Measurements from ENCODE around the gene KDELR1.

Gene KDELR1

DNA sequence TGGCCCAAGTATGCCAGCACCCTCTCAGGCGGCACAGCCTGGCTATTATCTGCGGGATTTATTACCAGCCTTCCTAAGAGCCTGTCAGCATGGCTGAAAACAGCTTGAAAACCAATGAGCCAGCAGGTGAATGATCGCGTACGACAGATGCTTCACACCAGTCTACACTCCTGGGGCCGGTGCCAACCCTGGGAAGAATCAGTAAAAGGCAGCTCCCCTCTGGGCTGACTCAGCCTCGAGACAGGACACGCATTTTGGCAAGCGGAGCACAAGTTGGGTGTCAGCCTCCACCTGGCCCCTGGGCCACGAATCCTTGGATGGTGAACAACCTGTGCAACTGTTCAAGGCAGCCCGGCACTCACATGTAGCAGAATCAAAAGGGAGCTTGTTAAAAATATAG is 50.4 kb downstream of the KDELR1 start:
- TF ChIP-seq FOXP2 (optimal IDR thresholded peaks at IDR 0.05; ENCODE audit: borderline replicate concordance, extremely low read depth, extremely low read length, insufficient read depth) (no peak), SIN3A (IDR thresholded peaks at IDR 0.05; ENCODE audit: borderline replicate concordance, insufficient read depth, low read length) (no peak), POLR2AphosphoS5 (IDR thresholded peaks at IDR 0.05; ENCODE audit: low read depth, low read length) (no peak), TAF1 (IDR thresholded peaks at IDR 0.05; ENCODE audit: borderline replicate concordance, insufficient read depth, low read length) (no peak)
- TF ChIP-seq, protein P1, sequence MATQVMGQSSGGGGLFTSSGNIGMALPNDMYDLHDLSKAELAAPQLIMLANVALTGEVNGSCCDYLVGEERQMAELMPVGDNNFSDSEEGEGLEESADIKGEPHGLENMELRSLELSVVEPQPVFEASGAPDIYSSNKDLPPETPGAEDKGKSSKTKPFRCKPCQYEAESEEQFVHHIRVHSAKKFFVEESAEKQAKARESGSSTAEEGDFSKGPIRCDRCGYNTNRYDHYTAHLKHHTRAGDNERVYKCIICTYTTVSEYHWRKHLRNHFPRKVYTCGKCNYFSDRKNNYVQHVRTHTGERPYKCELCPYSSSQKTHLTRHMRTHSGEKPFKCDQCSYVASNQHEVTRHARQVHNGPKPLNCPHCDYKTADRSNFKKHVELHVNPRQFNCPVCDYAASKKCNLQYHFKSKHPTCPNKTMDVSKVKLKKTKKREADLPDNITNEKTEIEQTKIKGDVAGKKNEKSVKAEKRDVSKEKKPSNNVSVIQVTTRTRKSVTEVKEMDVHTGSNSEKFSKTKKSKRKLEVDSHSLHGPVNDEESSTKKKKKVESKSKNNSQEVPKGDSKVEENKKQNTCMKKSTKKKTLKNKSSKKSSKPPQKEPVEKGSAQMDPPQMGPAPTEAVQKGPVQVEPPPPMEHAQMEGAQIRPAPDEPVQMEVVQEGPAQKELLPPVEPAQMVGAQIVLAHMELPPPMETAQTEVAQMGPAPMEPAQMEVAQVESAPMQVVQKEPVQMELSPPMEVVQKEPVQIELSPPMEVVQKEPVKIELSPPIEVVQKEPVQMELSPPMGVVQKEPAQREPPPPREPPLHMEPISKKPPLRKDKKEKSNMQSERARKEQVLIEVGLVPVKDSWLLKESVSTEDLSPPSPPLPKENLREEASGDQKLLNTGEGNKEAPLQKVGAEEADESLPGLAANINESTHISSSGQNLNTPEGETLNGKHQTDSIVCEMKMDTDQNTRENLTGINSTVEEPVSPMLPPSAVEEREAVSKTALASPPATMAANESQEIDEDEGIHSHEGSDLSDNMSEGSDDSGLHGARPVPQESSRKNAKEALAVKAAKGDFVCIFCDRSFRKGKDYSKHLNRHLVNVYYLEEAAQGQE (IDR thresholded peaks at IDR 0.05; ENCODE audit: insufficient read depth in 1 of 2, low read depth in 2 of 2, low read length in 2 of 2), result no peak

DNA sequence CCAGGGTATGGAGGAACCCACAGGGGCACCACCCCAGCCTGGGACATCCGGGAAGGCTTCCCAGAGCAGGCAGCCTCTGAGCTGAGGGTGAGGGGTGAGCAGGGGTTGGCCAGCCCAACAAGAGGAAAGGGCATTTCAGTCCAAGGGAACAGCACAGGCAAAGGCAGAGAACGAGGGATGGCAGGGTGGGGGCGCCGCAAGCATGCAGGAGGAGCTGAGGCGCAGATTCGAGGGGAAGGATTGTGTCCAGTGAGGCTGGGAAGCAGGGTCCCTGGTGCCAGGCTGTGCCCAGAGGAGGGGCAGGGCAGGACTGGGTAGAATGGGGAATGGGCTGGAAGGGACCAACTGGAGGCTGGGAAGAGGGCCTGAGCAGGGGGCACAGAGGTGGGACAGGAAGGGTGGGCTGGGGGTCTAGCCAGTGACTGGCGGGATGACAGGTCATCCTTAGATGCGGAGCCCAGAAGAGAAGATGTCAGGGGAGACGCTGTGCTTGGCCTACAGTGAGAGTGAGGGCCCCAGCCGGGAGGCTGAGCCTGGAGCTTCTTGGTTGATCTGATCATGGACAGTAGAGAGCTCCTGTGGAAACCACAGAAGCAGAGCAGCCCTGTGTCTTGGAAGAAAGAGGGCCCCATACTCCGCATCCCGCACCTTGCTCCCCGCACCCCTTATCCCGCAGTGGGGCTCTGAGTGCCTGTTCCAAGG is 52.4 kb downstream of the KDELR1 start:
- TF ChIP-seq POLR2AphosphoS5 (IDR thresholded peaks at IDR 0.05; ENCODE audit: low read depth, low read length) (no peak), SIN3A (IDR thresholded peaks at IDR 0.05; ENCODE audit: borderline replicate concordance, insufficient read depth, low read length) (no peak)

DNA sequence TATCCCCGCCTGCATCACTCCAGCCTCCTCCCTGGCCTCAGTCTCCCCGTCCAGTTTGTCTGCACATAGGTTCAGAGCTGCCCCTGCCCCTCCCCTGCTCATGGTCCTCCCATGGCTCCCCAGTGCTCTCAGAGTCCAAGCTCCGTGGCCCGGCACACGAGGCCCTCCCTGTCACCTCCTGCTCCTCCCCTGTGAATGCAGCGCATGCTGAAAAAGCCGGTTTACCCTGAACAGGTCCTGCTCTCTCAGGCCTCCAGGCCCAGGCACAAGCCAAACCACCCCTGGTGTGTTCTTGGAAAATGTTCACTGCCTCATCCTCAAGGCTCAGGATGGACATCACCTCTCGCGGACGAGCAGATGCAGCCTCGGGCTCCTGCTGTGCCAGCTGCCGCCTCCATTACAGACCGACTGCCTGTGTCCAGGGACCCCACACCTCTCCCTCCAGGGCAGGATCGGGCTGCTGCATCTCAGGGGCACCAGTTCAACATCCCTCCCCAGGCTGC is 53.0 kb downstream of the KDELR1 start:
- TF ChIP-seq, protein P1 (IDR thresholded peaks at IDR 0.05; ENCODE audit: insufficient read depth in 1 of 2, low read depth in 2 of 2, low read length in 2 of 2), result no peak
- no peak for TF ChIP-seq SIN3A (IDR thresholded peaks at IDR 0.05; ENCODE audit: borderline replicate concordance, insufficient read depth, low read length)
- no peak for TF ChIP-seq TAF1 (IDR thresholded peaks at IDR 0.05; ENCODE audit: borderline replicate concordance, insufficient read depth, low read length)
- no peak for TF ChIP-seq FOXP2 (optimal IDR thresholded peaks at IDR 0.05; ENCODE audit: borderline replicate concordance, extremely low read depth, extremely low read length, insufficient read depth)
- TF ChIP-seq POLR2AphosphoS5 (IDR thresholded peaks at IDR 0.05; ENCODE audit: low read depth, low read length), result no peak

DNA sequence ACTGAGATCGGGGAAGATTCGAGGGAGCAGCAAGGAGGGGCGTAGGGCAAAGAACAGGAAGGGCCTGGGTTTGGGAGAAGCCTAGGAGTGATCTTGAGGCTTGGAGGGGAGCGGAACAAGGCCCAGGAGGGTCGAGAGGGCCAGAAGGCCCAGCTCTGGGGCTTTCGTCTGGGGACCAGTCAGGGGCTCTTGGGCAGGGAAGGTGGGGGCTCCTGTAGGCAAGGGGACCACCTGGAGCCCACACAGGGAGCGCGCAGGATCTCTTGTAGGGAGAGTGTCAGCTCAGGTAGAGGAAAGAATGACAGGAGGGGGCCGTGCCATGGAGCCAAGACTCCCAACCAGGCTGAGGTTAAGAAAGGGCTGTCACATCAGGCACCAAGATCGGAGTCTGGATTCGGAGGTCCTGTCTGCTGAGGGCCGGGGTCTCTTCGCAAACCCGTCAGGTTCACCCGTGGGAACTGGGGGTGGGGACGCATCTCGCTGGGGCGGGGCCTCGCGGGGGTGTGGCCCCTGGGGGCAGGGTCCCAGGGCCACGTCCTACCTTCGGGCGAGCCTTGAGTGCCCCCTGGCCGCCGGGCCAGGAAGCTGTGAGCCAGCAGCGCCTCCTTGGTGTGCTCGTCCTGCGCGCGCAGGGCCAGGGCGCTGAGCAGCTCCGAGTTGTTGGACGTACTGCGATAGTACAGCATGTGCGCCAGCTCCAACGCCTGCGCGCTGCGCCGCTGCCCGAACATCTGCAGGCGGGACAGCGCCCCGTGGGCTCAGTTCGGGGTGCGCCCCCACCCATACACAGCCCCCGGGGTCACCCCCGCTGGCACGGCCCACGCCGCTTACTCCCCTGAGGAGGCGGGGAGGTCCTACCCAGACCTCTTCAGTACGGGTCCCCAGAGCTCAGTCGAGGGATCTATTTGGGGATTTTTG is 57.6 kb downstream of the KDELR1 start:
- TF ChIP-seq FOXP2 (optimal IDR thresholded peaks at IDR 0.05; ENCODE audit: borderline replicate concordance, extremely low read depth, extremely low read length, insufficient read depth) (peak; percentile 78), TAF1 (IDR thresholded peaks at IDR 0.05; ENCODE audit: borderline replicate concordance, insufficient read depth, low read length) (no peak), POLR2AphosphoS5 (IDR thresholded peaks at IDR 0.05; ENCODE audit: low read depth, low read length) (no peak), SIN3A (IDR thresholded peaks at IDR 0.05; ENCODE audit: borderline replicate concordance, insufficient read depth, low read length) (no peak)
- TF ChIP-seq, protein P1 (IDR thresholded peaks at IDR 0.05; ENCODE audit: insufficient read depth in 1 of 2, low read depth in 2 of 2, low read length in 2 of 2), result no peak

DNA sequence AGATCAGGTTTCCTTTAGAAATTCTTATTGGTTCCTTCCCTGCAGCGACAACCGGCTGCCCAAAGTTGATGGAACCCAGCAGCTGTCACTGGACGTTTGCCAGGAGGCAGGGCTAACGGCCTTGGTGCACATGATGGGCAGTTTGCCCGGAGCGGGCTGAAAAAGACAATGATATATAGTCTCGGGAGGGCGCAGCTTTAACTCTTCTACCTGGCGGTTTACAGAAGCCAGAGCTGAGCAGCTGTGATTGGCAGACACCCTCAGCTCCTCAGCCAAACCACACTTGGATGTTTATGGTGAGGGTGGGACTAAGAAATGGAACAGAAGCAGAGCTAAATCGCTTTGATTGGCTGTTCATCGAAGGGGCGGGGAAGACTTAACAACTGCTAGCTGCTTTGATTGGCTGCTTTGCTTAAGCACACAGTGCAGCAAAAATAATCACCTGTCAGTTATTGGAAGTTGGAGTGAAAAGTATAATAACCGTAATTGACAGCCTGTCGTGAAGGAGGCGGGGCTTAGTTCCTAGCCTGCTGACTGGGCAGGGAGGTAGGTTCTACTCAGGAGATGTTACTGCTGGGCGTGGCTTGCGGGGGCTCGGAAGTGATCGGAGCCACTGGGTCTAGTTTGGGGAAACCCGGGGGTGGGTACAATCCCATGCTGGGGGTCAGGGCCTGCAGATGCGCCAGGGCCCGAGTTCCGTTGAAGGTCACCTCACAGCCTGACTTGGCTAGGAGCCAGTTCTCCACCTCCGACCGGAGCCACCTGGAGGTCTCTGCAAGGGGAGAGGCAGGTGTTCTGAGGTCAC is 58.5 kb downstream of the KDELR1 start:
- TF ChIP-seq FOXP2 (optimal IDR thresholded peaks at IDR 0.05; ENCODE audit: borderline replicate concordance, extremely low read depth, extremely low read length, insufficient read depth) (no peak), SIN3A (IDR thresholded peaks at IDR 0.05; ENCODE audit: borderline replicate concordance, insufficient read depth, low read length) (0 out of 2 replicates have a peak, but pooled peaks have one; percentile 14)
- TF ChIP-seq, protein P1 (IDR thresholded peaks at IDR 0.05; ENCODE audit: insufficient read depth in 1 of 2, low read depth in 2 of 2, low read length in 2 of 2), result no peak

All from PFSK-1 (cell line).